Astrocyte (in vitro differentiated cells and primary cell): Measurements from ENCODE around the gene BPIFB6. TPM values are rescaled to one million over a fixed set of nuclear protein-coding genes. Genes with fewer than 3 reads are reported as not detected.

Experiments used
- DNase-seq: peaks from one replicate; pipeline ENCODE4 v3.0.0-alpha.2; 2010; ENCODE audit warnings: low read depth
- FAIRE-seq: peaks from 2 replicates; lab custom pipeline; 2011; peaks lifted over from hg19 to GRCh38; lab: Jason Lieb, UNC
- H2AFZ ChIP-seq: 2 replicates; pipeline ENCODE4 v1.6.0; 2012; ENCODE audit warnings: low read depth, low read length, inconsistent platforms
- H3K27ac ChIP-seq: 2 replicates; pipeline ENCODE4 v1.5.1; 2011; ENCODE audit warnings: low read depth, low read length, inconsistent platforms
- H3K27me3 ChIP-seq: 2 replicates; pipeline ENCODE4 v1.6.0; 2011; ENCODE audit warnings: low read length, inconsistent platforms; ENCODE audit not compliant: insufficient read depth
- H3K36me3 ChIP-seq: 2 replicates; pipeline ENCODE4 v1.5.1; 2011; ENCODE audit warnings: low read length, inconsistent platforms; ENCODE audit not compliant: insufficient read depth
- H3K4me1 ChIP-seq: 2 replicates; pipeline ENCODE4 v1.5.1; 2011; ENCODE audit warnings: low read length, inconsistent platforms; ENCODE audit not compliant: insufficient read depth
- H3K4me2 ChIP-seq: 2 replicates; pipeline ENCODE4 v1.6.0; 2012; ENCODE audit warnings: low read length, inconsistent platforms
- H3K4me3 ChIP-seq: 2 replicates; pipeline ENCODE4 v1.5.1; 2011; ENCODE audit warnings: low read depth, mild to moderate bottlenecking, low read length, inconsistent platforms; ENCODE audit not compliant: insufficient read depth
- H3K79me2 ChIP-seq: 2 replicates; pipeline ENCODE4 v1.6.0; 2012; ENCODE audit warnings: mild to moderate bottlenecking, low read length, inconsistent platforms; ENCODE audit not compliant: insufficient read depth
- H3K9ac ChIP-seq: 2 replicates; pipeline ENCODE4 v1.6.0; 2012; ENCODE audit warnings: mild to moderate bottlenecking, low read length, inconsistent platforms
- H3K9me3 ChIP-seq: 2 replicates; pipeline ENCODE4 v1.5.1; 2012; ENCODE audit warnings: low read depth, mild to moderate bottlenecking, low read length, inconsistent platforms; ENCODE audit not compliant: insufficient read depth
- H4K20me1 ChIP-seq: 2 replicates; pipeline ENCODE4 v1.6.0; 2012; ENCODE audit warnings: low read length, inconsistent platforms; ENCODE audit not compliant: insufficient read depth
- H3K27ac Mint-ChIP-seq: one replicate; pipeline ENCODE4 v1.8.0; 2021; ENCODE audit warnings: mild to moderate bottlenecking, mixed read lengths; ENCODE audit not compliant: unreplicated experiment
- H3K27me3 Mint-ChIP-seq: one replicate; pipeline ENCODE4 v1.8.0; 2021; ENCODE audit warnings: low read depth, mixed read lengths; ENCODE audit not compliant: unreplicated experiment
- H3K36me3 Mint-ChIP-seq: one replicate; pipeline ENCODE4 v1.8.0; 2021; ENCODE audit warnings: low read depth, mixed read lengths; ENCODE audit not compliant: unreplicated experiment
- H3K4me1 Mint-ChIP-seq: one replicate; pipeline ENCODE4 v1.8.0; 2021; ENCODE audit warnings: low read depth, mixed read lengths; ENCODE audit not compliant: unreplicated experiment
- H3K4me3 Mint-ChIP-seq: one replicate; pipeline ENCODE4 v1.8.0; 2021; ENCODE audit warnings: mild to moderate bottlenecking, moderate library complexity, mixed read lengths; ENCODE audit not compliant: unreplicated experiment
- H3K9me3 Mint-ChIP-seq: one replicate; pipeline ENCODE4 v1.8.0; 2021; ENCODE audit warnings: mild to moderate bottlenecking, mixed read lengths; ENCODE audit not compliant: unreplicated experiment
- CTCF ChIP-seq: IDR thresholded peaks from 2 replicates; pipeline ENCODE4 v1.5.1; 2011; ENCODE audit warnings: low read depth, mild to moderate bottlenecking, inconsistent platforms, low read length, moderate library complexity; ENCODE audit not compliant: insufficient read depth
- EZH2 ChIP-seq: IDR thresholded peaks from 2 replicates; pipeline ENCODE4 v1.6.1; 2012; ENCODE audit warnings: mild to moderate bottlenecking, low read length, inconsistent platforms; ENCODE audit not compliant: insufficient read depth
- total RNA-seq: library from RNA; stranded (reverse); gene quantifications from 2 replicates; pipeline ENCODE4 v1.2.1, GENCODE V29; 2021

Gene BPIFB6
- total RNA-seq, 1 donor from 2014 or later, result not detected

- H3K27ac ChIP-seq, result no peak overlapping the region
- no peaks in the 10 kb centered on the region for H4K20me1 ChIP-seq
- DNase-seq, result no peak
- no peaks in the 10 kb centered on the region for H3K79me2 ChIP-seq
- Mint-ChIP-seq H3K36me3 (no peaks in the 10 kb centered on the region), H3K27me3 (peaks cover 15% of the 10 kb centered on the region), H3K9me3 (peaks cover 2% of the 10 kb centered on the region), H3K27ac (no peak overlapping the region), H3K4me3 (no peak overlapping the region), H3K4me1 (no peaks in the 10 kb centered on the region)
- TF ChIP-seq CTCF, result no peak
- H3K4me1 ChIP-seq, result no peaks in the 10 kb centered on the region
- H3K27me3 ChIP-seq, result no peaks in the 10 kb centered on the region
- no peak overlapping the region for H2AFZ ChIP-seq
- H3K4me2 ChIP-seq, result no peak overlapping the region
- no peaks in the 10 kb centered on the region for H3K36me3 ChIP-seq
- no peak overlapping the region for H3K9ac ChIP-seq
- no peaks in the 10 kb centered on the region for H3K9me3 ChIP-seq
- no peak for FAIRE-seq
- no peak overlapping the region for H3K4me3 ChIP-seq
These were observed 47.9 kb upstream of the BPIFB6 start for GRCh38 chr20:32983459-32984112.

GRCh38 chr20:32984196-32984595, 47.3 kb upstream of the BPIFB6 start:
- no peak overlapping the region for H3K4me3 ChIP-seq
- H4K20me1 ChIP-seq, result no peaks in the 10 kb centered on the region
- TF ChIP-seq EZH2, result no peak
- no peak for TF ChIP-seq CTCF
- H3K36me3 ChIP-seq, result no peaks in the 10 kb centered on the region
- H3K9me3 Mint-ChIP-seq, result peaks cover 2% of the 10 kb centered on the region
- H3K4me1 ChIP-seq, result no peaks in the 10 kb centered on the region
- H3K36me3 Mint-ChIP-seq, result no peaks in the 10 kb centered on the region
- no peak overlapping the region for H2AFZ ChIP-seq
- DNase-seq (no peak), FAIRE-seq (no peak)
- H3K4me3 Mint-ChIP-seq, result no peak overlapping the region
- H3K4me1 Mint-ChIP-seq, result no peaks in the 10 kb centered on the region
- no peak overlapping the region for H3K27ac Mint-ChIP-seq
- H3K27ac ChIP-seq, result no peak overlapping the region
- no peaks in the 10 kb centered on the region for H3K79me2 ChIP-seq
- H3K9ac ChIP-seq, result no peak overlapping the region
- no peak overlapping the region for H3K4me2 ChIP-seq
- no peaks in the 10 kb centered on the region for H3K27me3 ChIP-seq
- H3K9me3 ChIP-seq, result no peaks in the 10 kb centered on the region
- H3K27me3 Mint-ChIP-seq, result peaks cover 15% of the 10 kb centered on the region

GRCh38 chr20:32984631-32985354, 46.7 kb upstream of the BPIFB6 start:
- TF ChIP-seq EZH2 (no peak), CTCF (no peak)

More at GRCh38 chr20:32984631-32985354, 46.7 kb upstream of the BPIFB6 start:
- Mint-ChIP-seq H3K9me3 (peaks cover 2% of the 10 kb centered on the region), H3K36me3 (no peaks in the 10 kb centered on the region), H3K27me3 (peaks cover 15% of the 10 kb centered on the region), H3K27ac (no peak overlapping the region), H3K4me3 (no peak overlapping the region), H3K4me1 (no peaks in the 10 kb centered on the region)
- Histone ChIP-seq H4K20me1 (no peaks in the 10 kb centered on the region), H3K4me3 (no peak overlapping the region), H3K27ac (no peak overlapping the region), H3K9ac (no peak overlapping the region), H3K4me2 (no peak overlapping the region), H3K9me3 (no peaks in the 10 kb centered on the region), H3K79me2 (no peaks in the 10 kb centered on the region), H3K36me3 (no peaks in the 10 kb centered on the region), H3K27me3 (no peaks in the 10 kb centered on the region), H2AFZ (no peak overlapping the region), H3K4me1 (no peaks in the 10 kb centered on the region)
- DNase-seq (no peak), FAIRE-seq (no peak)
